GM08714 (cell line): ENCODE results near the gene LITAFD.
"Not testable (repeated sequence)": the region's sequence is repeated elsewhere in the genome, so short reads cannot be mapped to it uniquely, and the experiment has no call there.

Source experiments
- H3K4me3 ChIP-seq: fragments of 200-500 bp; sonication (Bioruptor generic); 2 replicates; pipeline ENCODE4 v1.5.1; 2014; ENCODE audit warnings: mild to moderate bottlenecking, low read length, inconsistent platforms
- ZNF274 ChIP-seq: IDR thresholded peaks from 2 replicates; pipeline ENCODE4 v1.6.1; 2012; ENCODE audit warnings: mild to moderate bottlenecking, low read depth, low read length

LITAFD gene

GRCh38 chr16:8907096-8907495 lies 24.9 kb downstream of the LITAFD start:
- TF ChIP-seq ZNF274, result no peak
- H3K4me3 ChIP-seq, result no peak overlapping the region

GRCh38 chr16:8908810-8909468 lies 26.8 kb downstream of the LITAFD start:
- H3K4me3 ChIP-seq, result no peak overlapping the region
- no peak for TF ChIP-seq ZNF274

GRCh38 chr16:8910811-8911210 lies 28.7 kb downstream of the LITAFD start:
- no peak for TF ChIP-seq ZNF274
- H3K4me3 ChIP-seq, result no peak overlapping the region

- TF ChIP-seq ZNF274, result no peak
These were observed 30.6 kb downstream of the LITAFD start for GRCh38 chr16:8912793-8913192.

GRCh38 chr16:8914098-8914497 lies 31.9 kb downstream of the LITAFD start:
- no peak overlapping the region for H3K4me3 ChIP-seq
- no peak for TF ChIP-seq ZNF274

More at GRCh38 chr16:8912793-8913192, 30.6 kb downstream of the LITAFD start:
- H3K4me3 ChIP-seq, result no peak overlapping the region

GRCh38 chr16:8915722-8916301 lies 33.7 kb downstream of the LITAFD start:
- H3K4me3 ChIP-seq, result no peak overlapping the region
- no peak for TF ChIP-seq ZNF274

GRCh38 chr16:8916541-8917225 lies 34.5 kb downstream of the LITAFD start:
- H3K4me3 ChIP-seq, result no peak overlapping the region
- TF ChIP-seq ZNF274, result no peak

GRCh38 chr16:8917336-8917735 lies 35.2 kb downstream of the LITAFD start:
- not testable (repeated sequence) for H3K4me3 ChIP-seq

- H3K4me3 ChIP-seq, result no peak overlapping the region
- no peak for TF ChIP-seq ZNF274
These were observed 37.2 kb downstream of the LITAFD start for GRCh38 chr16:8919089-8919933.

- TF ChIP-seq ZNF274, result no peak
- H3K4me3 ChIP-seq, result no peak overlapping the region
These were observed 37.8 kb downstream of the LITAFD start for GRCh38 chr16:8919934-8920462.

GRCh38 chr16:8920645-8921346 lies 38.6 kb downstream of the LITAFD start:
- TF ChIP-seq ZNF274, result no peak
- H3K4me3 ChIP-seq, result no peak overlapping the region

- H3K4me3 ChIP-seq, result no peak overlapping the region
- no peak for TF ChIP-seq ZNF274
These were observed 39.3 kb downstream of the LITAFD start for GRCh38 chr16:8921347-8921984.

GRCh38 chr16:8923199-8923598 lies 41.0 kb downstream of the LITAFD start:
- TF ChIP-seq ZNF274, result no peak
- no peak overlapping the region for H3K4me3 ChIP-seq
